Measurements from ENCODE around the gene ANTXRL. TPM values are rescaled to one million over a fixed set of nuclear protein-coding genes. Genes with fewer than 3 reads are reported as not detected.
"Not testable (repeated sequence)": the region's sequence is repeated elsewhere in the genome, so short reads cannot be mapped to it uniquely, and the experiment has no call there.

ANTXRL gene
- total and polyA plus RNA-seq, 10 of the 15 experiments (the other 5 are each of a cell fraction or from before 2014, with no cell fraction given) = not detected

- CTCF ChIA-PET = no interaction called here
- SMC1A ChIA-PET (ENCODE audit: uncharacterized antibody, unreplicated experiment) = no interaction called here
- no peak for FAIRE-seq
- intact Hi-C loops (cut with micrococcal nuclease; ENCODE audit: unreplicated experiment) = no loop called here
- Histone ChIP-seq H3K4me2 (ENCODE audit: control insufficient read depth, insufficient read depth) (no peak overlapping the region), H3K36me3 (ENCODE audit: control insufficient read depth in 2 of 2, insufficient read depth in 2 of 2, low read length in 1 of 2) (no peaks in the 10 kb centered on the region), H3K9me3 (replicated peaks; ENCODE audit: control insufficient read depth, insufficient read depth, low read length) (no peaks in the 10 kb centered on the region), H4K20me1 (ENCODE audit: control insufficient read depth, insufficient read depth) (no peaks in the 10 kb centered on the region), H3K4me3 (no peak overlapping the region), H3K27ac (ENCODE audit: control insufficient read depth, insufficient read depth) (no peak overlapping the region), H3K9ac (ENCODE audit: control insufficient read depth, insufficient read depth, low read length) (no peak overlapping the region), H3K27me3 (replicated peaks in 1 of 2; ENCODE audit: control insufficient read depth in 2 of 2, insufficient read depth in 2 of 2, low read length in 1 of 2) (no peaks in the 10 kb centered on the region; a peak in 2 of 4 replicates), H3K79me2 (ENCODE audit: control insufficient read depth, insufficient read depth, low read length) (no peaks in the 10 kb centered on the region), H2AFZ (ENCODE audit: control insufficient read depth, low read depth, low read length) (no peak overlapping the region), H3K4me1 (ENCODE audit: control insufficient read depth, insufficient read depth, low read length) (no peaks in the 10 kb centered on the region)
- in situ Hi-C loops (cut with MboI) = no loop called here
- POLR2A ChIA-PET = no interaction called here
- TF ChIP-seq ZBTB4 (CRISPR knock-in tag; IDR thresholded peaks at IDR 0.05) = no peak
- no peak for TF ChIP-seq ATF3 (IDR thresholded peaks at IDR 0.05; ENCODE audit: borderline replicate concordance, extremely low read depth, low read depth, low read length)
- no peak for TF ChIP-seq ZNF274 (IDR thresholded peaks at IDR 0.05; ENCODE audit: insufficient read depth, insufficient read length)
- no peak for TF ChIP-seq BMI1 (IDR thresholded peaks at IDR 0.05; ENCODE audit: borderline replicate concordance)
- DNase-seq (ENCODE audit: low read depth, low spot score) = no peak
- ATAC-seq = no peak
- no TSS peak for BruUV-seq (replicated peaks)
- WGBS (ENCODE audit: insufficient coverage, insufficient replicate concordance, low lambda C conversion rate, missing lambda C conversion rate) = 0% methylated on average over 3 of the region's 3 CpGs
- RAD21 ChIA-PET (ENCODE audit: unreplicated experiment) = no interaction called here
Measured at GRCh38 chr10:46330894-46331293, 44.1 kb downstream of the ANTXRL start.

- BruUV-seq (replicated peaks); RAD21 ChIA-PET (ENCODE audit: unreplicated experiment): not testable (repeated sequence)
Measured at GRCh38 chr10:46365484-46365883, 78.7 kb downstream of the ANTXRL start.

GRCh38 chr10:46367209-46367608 lies 80.4 kb downstream of the ANTXRL start:
- H4K20me1 ChIP-seq (ENCODE audit: control insufficient read depth, insufficient read depth); POLR2A ChIA-PET; H3K4me3 ChIP-seq; FAIRE-seq; intact Hi-C loops (cut with micrococcal nuclease; ENCODE audit: unreplicated experiment); RAD21 ChIA-PET (ENCODE audit: unreplicated experiment); BruUV-seq (replicated peaks); CTCF ChIA-PET; in situ Hi-C loops (cut with MboI); SMC1A ChIA-PET (ENCODE audit: uncharacterized antibody, unreplicated experiment); H2AFZ ChIP-seq (ENCODE audit: control insufficient read depth, low read depth, low read length); H3K27me3 ChIP-seq (replicated peaks in 1 of 2; ENCODE audit: control insufficient read depth in 2 of 2, insufficient read depth in 2 of 2, low read length in 1 of 2); H3K4me1 ChIP-seq (ENCODE audit: control insufficient read depth, insufficient read depth, low read length); DNase-seq (ENCODE audit: low read depth, low spot score); H3K36me3 ChIP-seq (ENCODE audit: control insufficient read depth in 2 of 2, insufficient read depth in 2 of 2, low read length in 1 of 2); H3K4me2 ChIP-seq (ENCODE audit: control insufficient read depth, insufficient read depth); H3K79me2 ChIP-seq (ENCODE audit: control insufficient read depth, insufficient read depth, low read length); H3K27ac ChIP-seq (ENCODE audit: control insufficient read depth, insufficient read depth); ATAC-seq; H3K9ac ChIP-seq (ENCODE audit: control insufficient read depth, insufficient read depth, low read length); H3K9me3 ChIP-seq (replicated peaks; ENCODE audit: control insufficient read depth, insufficient read depth, low read length): not testable (repeated sequence)
- WGBS (ENCODE audit: insufficient coverage, insufficient replicate concordance, low lambda C conversion rate, missing lambda C conversion rate) = 0% methylated on average over 1 of the region's 5 CpGs

More at GRCh38 chr10:46365484-46365883, 78.7 kb downstream of the ANTXRL start:
- intact Hi-C loops (cut with micrococcal nuclease; ENCODE audit: unreplicated experiment); H3K27ac ChIP-seq (ENCODE audit: control insufficient read depth, insufficient read depth); DNase-seq (ENCODE audit: low read depth, low spot score); H3K27me3 ChIP-seq (replicated peaks in 1 of 2; ENCODE audit: control insufficient read depth in 2 of 2, insufficient read depth in 2 of 2, low read length in 1 of 2); FAIRE-seq; H3K4me1 ChIP-seq (ENCODE audit: control insufficient read depth, insufficient read depth, low read length); CTCF ChIA-PET; H3K4me2 ChIP-seq (ENCODE audit: control insufficient read depth, insufficient read depth); H3K36me3 ChIP-seq (ENCODE audit: control insufficient read depth in 2 of 2, insufficient read depth in 2 of 2, low read length in 1 of 2); H3K4me3 ChIP-seq; POLR2A ChIA-PET; H4K20me1 ChIP-seq (ENCODE audit: control insufficient read depth, insufficient read depth); SMC1A ChIA-PET (ENCODE audit: uncharacterized antibody, unreplicated experiment); H3K9me3 ChIP-seq (replicated peaks; ENCODE audit: control insufficient read depth, insufficient read depth, low read length); H3K9ac ChIP-seq (ENCODE audit: control insufficient read depth, insufficient read depth, low read length); ATAC-seq; H3K79me2 ChIP-seq (ENCODE audit: control insufficient read depth, insufficient read depth, low read length); H2AFZ ChIP-seq (ENCODE audit: control insufficient read depth, low read depth, low read length); in situ Hi-C loops (cut with MboI): not testable (repeated sequence)
- WGBS (ENCODE audit: insufficient coverage, insufficient replicate concordance, low lambda C conversion rate, missing lambda C conversion rate) = 42% methylated on average over 4 of the region's 4 CpGs
